GM12872 (cell line): ENCODE results near the gene MYL6B.

Experiments
- TF ChIP-seq, protein P1 (sequence below): IDR thresholded peaks from 3 replicates; pipeline ENCODE4 v1.5.1; 2011; ENCODE audit warnings: low read depth, mild to moderate bottlenecking, low read length, moderate library complexity; ENCODE audit not compliant: insufficient read depth

MYL6B gene

DNA sequence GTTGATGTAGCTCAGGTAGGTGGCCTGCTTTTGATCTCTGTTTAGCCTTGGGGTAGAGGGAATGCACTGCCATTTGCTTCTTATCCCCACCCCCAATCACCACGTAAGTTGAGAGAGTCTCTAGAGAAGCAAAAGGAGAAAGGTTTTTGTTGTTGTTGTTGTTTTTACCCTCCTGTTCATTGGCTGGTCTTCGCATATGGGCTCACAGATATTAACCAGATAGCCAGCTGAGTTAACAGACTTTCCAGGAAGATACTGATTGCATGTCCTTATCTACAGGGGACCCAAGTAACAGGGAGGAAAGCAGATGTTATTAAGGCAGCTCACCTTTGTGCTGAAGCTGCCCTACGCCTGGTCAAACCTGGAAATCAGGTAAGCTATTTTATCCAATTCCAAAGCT is 45.1 kb upstream of the MYL6B start:
- TF ChIP-seq, protein P1, sequence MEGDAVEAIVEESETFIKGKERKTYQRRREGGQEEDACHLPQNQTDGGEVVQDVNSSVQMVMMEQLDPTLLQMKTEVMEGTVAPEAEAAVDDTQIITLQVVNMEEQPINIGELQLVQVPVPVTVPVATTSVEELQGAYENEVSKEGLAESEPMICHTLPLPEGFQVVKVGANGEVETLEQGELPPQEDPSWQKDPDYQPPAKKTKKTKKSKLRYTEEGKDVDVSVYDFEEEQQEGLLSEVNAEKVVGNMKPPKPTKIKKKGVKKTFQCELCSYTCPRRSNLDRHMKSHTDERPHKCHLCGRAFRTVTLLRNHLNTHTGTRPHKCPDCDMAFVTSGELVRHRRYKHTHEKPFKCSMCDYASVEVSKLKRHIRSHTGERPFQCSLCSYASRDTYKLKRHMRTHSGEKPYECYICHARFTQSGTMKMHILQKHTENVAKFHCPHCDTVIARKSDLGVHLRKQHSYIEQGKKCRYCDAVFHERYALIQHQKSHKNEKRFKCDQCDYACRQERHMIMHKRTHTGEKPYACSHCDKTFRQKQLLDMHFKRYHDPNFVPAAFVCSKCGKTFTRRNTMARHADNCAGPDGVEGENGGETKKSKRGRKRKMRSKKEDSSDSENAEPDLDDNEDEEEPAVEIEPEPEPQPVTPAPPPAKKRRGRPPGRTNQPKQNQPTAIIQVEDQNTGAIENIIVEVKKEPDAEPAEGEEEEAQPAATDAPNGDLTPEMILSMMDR: no peak

DNA sequence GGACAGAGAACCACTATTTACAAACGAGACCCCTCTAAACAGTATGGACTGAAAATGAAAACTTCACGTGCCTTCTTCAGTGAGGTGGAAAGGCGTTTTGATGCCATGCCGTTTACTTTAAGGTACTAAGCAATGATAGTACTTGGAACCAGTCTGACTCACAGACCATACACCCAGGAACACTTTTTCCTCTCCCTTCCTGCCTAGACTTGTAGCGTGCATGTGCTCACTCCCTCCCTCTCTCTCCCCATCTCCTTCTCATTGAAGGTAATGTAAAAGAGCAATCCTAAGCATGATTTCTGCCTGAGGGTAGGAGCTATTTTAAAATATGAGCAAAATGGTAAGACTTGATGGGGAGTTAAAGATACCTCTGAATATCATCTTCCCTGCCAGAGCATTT is 41.8 kb upstream of the MYL6B start:
- TF ChIP-seq, protein P1: no peak

DNA sequence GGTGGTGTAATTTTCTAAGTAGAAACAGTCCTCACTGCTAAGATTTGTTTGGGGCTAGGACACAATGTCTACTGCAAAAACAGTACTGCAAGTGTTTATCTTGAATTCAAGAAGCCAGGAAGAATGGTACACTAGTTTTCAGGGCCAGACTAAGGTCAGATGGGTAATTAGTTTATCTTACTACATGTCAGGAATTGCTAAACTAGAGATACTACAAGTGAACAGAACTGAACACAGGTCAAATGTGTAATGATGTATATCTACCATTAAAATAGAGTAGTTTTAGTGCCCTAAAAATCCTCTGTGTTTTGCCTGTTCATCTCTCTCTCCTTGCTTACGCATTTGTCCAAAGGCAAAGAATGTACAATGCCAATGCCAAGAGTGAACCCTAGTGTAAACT is 38.3 kb upstream of the MYL6B start:
- TF ChIP-seq, protein P1: no peak

GRCh38 chr12:56115329-56115728 is 37.1 kb upstream of the MYL6B start:
- TF ChIP-seq, protein P1: no peak

DNA sequence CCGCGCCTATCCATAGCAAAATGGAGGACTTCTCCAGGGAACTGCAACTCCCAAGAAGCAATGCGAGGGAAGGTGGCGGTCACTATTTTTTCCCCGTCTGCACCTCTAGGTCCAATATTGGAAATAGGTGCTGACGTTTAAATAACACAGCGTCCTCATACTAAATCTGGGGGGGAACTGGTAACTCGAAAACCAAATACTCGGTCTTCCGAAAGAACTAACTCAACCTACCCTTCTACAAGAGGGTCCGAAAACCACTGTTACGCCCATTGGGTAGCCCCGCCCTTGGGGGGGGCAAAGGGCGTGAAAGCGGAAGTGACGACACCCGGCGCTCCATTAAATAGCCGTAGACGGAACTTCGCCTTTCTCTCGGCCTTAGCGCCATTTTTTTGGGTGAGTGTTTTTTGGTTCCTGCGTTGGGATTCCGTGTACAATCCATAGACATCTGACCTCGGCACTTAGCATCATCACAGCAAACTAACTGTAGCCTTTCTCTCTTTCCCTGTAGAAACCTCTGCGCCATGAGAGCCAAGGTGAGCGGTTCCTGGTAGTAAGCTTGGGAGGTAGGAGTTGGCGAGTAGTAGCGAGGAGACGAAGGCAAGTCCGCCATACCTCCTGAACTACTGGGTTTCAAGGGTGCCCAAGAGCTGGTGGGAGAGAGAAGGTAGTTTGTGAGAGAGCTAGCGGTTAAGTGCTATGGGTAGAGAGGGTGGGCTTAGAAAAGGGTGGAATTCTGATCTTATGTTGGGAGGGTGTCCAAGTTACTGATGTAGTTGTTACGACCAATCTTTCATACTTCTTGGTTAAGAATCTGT is 35.9 kb upstream of the MYL6B start, which contains the start of gene RPL41:
Gene RPL41, plus strand, starts transcription at position 367 of the 815 bp plus-strand sequence.
- TF ChIP-seq, protein P1: no peak

GRCh38 chr12:56117778-56118687 is 34.4 kb upstream of the MYL6B start, which contains the start of gene ZC3H10:
Gene ZC3H10, plus strand, starts transcription at chr12:56118266. Its CDS starts 2,297 bp downstream, at chr12:56120563.
- TF ChIP-seq, protein P1: peak; percentile 37; the same call in 1 of the 3 replicates
